Measurements from ENCODE around the gene ERBB2. TPM values are rescaled to one million over a fixed set of nuclear protein-coding genes. Genes with fewer than 3 reads are reported as not detected.

Gene ERBB2
- total RNA-seq, 1 experiment from 2014 or later: 216 TPM

- H3K27ac Mint-ChIP-seq: no peak overlapping the region
- H2AFZ ChIP-seq (ENCODE audit: low read length): no peak overlapping the region
- no peak overlapping the region; a peak in 1 of 5 replicates for H3K4me3 Mint-ChIP-seq
- TF ChIP-seq CTCF (conservative IDR thresholded peaks at IDR 0.05): no peak
- H4K5ac ChIP-seq (ENCODE audit: insufficient read length, low read depth, low read length): no peak overlapping the region
- H4K8ac ChIP-seq (replicated peaks; ENCODE audit: insufficient read length, low read depth, low read length): no peak overlapping the region
- H3K23ac ChIP-seq (ENCODE audit: insufficient read length, low read depth, low read length): no peak overlapping the region
- no CpG with 5 or more reads among the region's 5 CpGs for WGBS (ENCODE audit: extremely low coverage, insufficient read length, low lambda C conversion rate)
- H3T11ph ChIP-seq (ENCODE audit: low read length): no peak overlapping the region
- H3K9ac ChIP-seq (ENCODE audit: extremely low read depth, insufficient read length, low read length): no peak overlapping the region
- H3K23me2 ChIP-seq (ENCODE audit: insufficient read length, low read depth, low read length, poor library complexity, severe bottlenecking): peaks cover 3% of the 10 kb centered on the region
- H3K18ac ChIP-seq (ENCODE audit: insufficient read length, low read depth, low read length): no peak overlapping the region
- no peak overlapping the region for H2BK12ac ChIP-seq (ENCODE audit: insufficient read length, low read depth, low read length)
- H3K4me1 Mint-ChIP-seq: peaks cover 26 to 37% of the 10 kb centered on the region in 2 experiments
- no peak overlapping the region for H4K91ac ChIP-seq (ENCODE audit: insufficient read length, low read depth, low read length)
- H3K9me3 Mint-ChIP-seq: no peaks in the 10 kb centered on the region; a peak in 1 of 5 replicates
- H2BK15ac ChIP-seq (ENCODE audit: low read depth, low read length): no peak overlapping the region
- H3K27me3 Mint-ChIP-seq (ENCODE audit: low read depth): peaks cover 26% of the 10 kb centered on the region
- H3K79me1 ChIP-seq (ENCODE audit: insufficient read depth, low read depth, low read length, poor library complexity, severe bottlenecking): no peaks in the 10 kb centered on the region
- H3K56ac ChIP-seq (ENCODE audit: insufficient read length, low read depth, low read length): no peak overlapping the region
- H2AK5ac ChIP-seq (ENCODE audit: insufficient read length, low read length): no peak overlapping the region
- no peaks in the 10 kb centered on the region for H4K20me1 ChIP-seq (ENCODE audit: control insufficient read depth, insufficient read depth, insufficient read length)
- no peak overlapping the region for H3K4me2 ChIP-seq (ENCODE audit: insufficient read depth, insufficient read length, low read length)
- no peak overlapping the region for H2BK5ac ChIP-seq (ENCODE audit: insufficient read length, low read length)
- H2BK20ac ChIP-seq (ENCODE audit: low read depth, low read length, poor library complexity, severe bottlenecking): no peak overlapping the region
- no peaks in the 10 kb centered on the region for H3K36me3 Mint-ChIP-seq (ENCODE audit: insufficient read depth in 1 of 3, low read depth in 3 of 3)
- no peak overlapping the region for H3K27ac ChIP-seq (ENCODE audit: insufficient read length, low read depth, low read length)
- H3K9me3 ChIP-seq (ENCODE audit: control insufficient read depth, low read depth, low read length): no peaks in the 10 kb centered on the region
- no peak overlapping the region for H3K4ac ChIP-seq (ENCODE audit: low read depth, low read length)
- no peak overlapping the region for H2BK120ac ChIP-seq (ENCODE audit: low read depth, low read length, poor library complexity, severe bottlenecking)
- H3K14ac ChIP-seq (ENCODE audit: insufficient read depth, low read length): no peak overlapping the region
- peaks cover 2% of the 10 kb centered on the region; the same call in 1 of the 2 replicates for H3K4me1 ChIP-seq (ENCODE audit: insufficient read depth, low read length)
- H3K79me2 ChIP-seq (ENCODE audit: insufficient read depth, low read length): no peaks in the 10 kb centered on the region
- no peak for DNase-seq
- no peaks in the 10 kb centered on the region for H3K27me3 ChIP-seq (ENCODE audit: insufficient read depth, low read length)
Observed at GRCh38 chr17:39759204-39759603, 59.3 kb downstream of the ERBB2 start.
